Common myeloid progenitor, CD34-positive (primary cell): Measurements from ENCODE around the gene EME1.
"Not testable (repeated sequence)": the region's sequence is repeated elsewhere in the genome, so short reads cannot be mapped to it uniquely, and the experiment has no call there.

Source experiments
- CTCF ChIA-PET: fragments of 350-600 bp; sonication (Branson Sonifier 250); formaldehyde crosslinking; loops from one replicate; lab custom pipeline; 2021; ENCODE audit warnings: antibody characterized with exemption; lab: Charles Lee
- POLR2A ChIA-PET: fragments of 350-600 bp; sonication (Branson Sonifier 250); formaldehyde crosslinking; loops from one replicate; lab custom pipeline; 2021; ENCODE audit warnings: antibody characterized with exemption; lab: Charles Lee
- DNase-seq, 3 donors: peaks; one replicate each; pipeline versions ENCODE4 v3.0.0 to v3.0.0-alpha.2; 2013
- H3K27ac ChIP-seq, 2 experiments: 1 replicate in 1 of 2; 2 replicates in 1 of 2; pipeline ENCODE4 v1.7.0; 2013; ENCODE audit warnings: inconsistent platforms in 2 of 2, low read length in 2 of 2, mild to moderate bottlenecking in 2 of 2, low read depth in 1 of 2, moderate library complexity in 1 of 2; ENCODE audit not compliant: severe bottlenecking in 2 of 2, insufficient read depth in 1 of 2, poor library complexity in 1 of 2
- H3K27me3 ChIP-seq, 5 experiments: replicated peaks in 2 of 5; 1 replicate in 3 of 5; 2 replicates in 2 of 5; pipeline versions ENCODE4 v1.6.1 to v1.7.0; 2013; ENCODE audit warnings: low read length in 4 of 5, mild to moderate bottlenecking in 2 of 5, moderate library complexity in 2 of 5, inconsistent platforms in 1 of 5; ENCODE audit not compliant: insufficient read depth in 5 of 5, control insufficient read depth in 4 of 5
- H3K36me3 ChIP-seq, 4 experiments: 1 replicate in 2 of 4; 2 replicates in 2 of 4; pipeline versions ENCODE4 v1.6.1 to v1.7.0; 2013; ENCODE audit warnings: low read length in 3 of 4, control low read depth in 1 of 4, mild to moderate bottlenecking in 1 of 4; ENCODE audit not compliant: control insufficient read depth in 4 of 4, insufficient read depth in 4 of 4
- H3K4me1 ChIP-seq, 4 experiments: 1 replicate in 3 of 4; 2 replicates in 1 of 4; pipeline versions ENCODE4 v1.6.1 to v1.7.1; 2013; ENCODE audit warnings: low read length in 3 of 4, mild to moderate bottlenecking in 3 of 4, control low read depth in 1 of 4, inconsistent platforms in 1 of 4, moderate library complexity in 1 of 4; ENCODE audit not compliant: control insufficient read depth in 4 of 4, insufficient read depth in 4 of 4; ENCODE audit errors: control extremely low read depth in 1 of 4
- H3K4me3 ChIP-seq, 7 experiments: 1 replicate in 4 of 7; 2 replicates in 3 of 7; pipeline versions ENCODE4 v1.5.1 to v1.7.0; 2013; ENCODE audit warnings: mild to moderate bottlenecking in 7 of 7, low read length in 6 of 7, moderate library complexity in 6 of 7, inconsistent platforms in 2 of 7, low read depth in 2 of 7, control low read depth in 1 of 7; ENCODE audit not compliant: insufficient read depth in 4 of 7, control insufficient read depth in 1 of 7; ENCODE audit errors: extremely low read depth in 1 of 7
- H3K9me3 ChIP-seq, 5 experiments: 1 replicate in 4 of 5; 2 replicates in 1 of 5; pipeline versions ENCODE4 v1.6.1 to v1.7.1; 2013; ENCODE audit warnings: low read length in 4 of 5, mild to moderate bottlenecking in 2 of 5, inconsistent platforms in 1 of 5, low read depth in 1 of 5, moderate library complexity in 1 of 5; ENCODE audit not compliant: control insufficient read depth in 4 of 5, insufficient read depth in 2 of 5; ENCODE audit errors: control extremely low read depth in 1 of 5
- WGBS: methylation state at CpG from one replicate; pipeline ENCODE4 v1.1.5; 2013; ENCODE audit not compliant: insufficient coverage; 5-methylcytosine and 5-hydroxymethylcytosine counted together

EME1 gene

GRCh38 chr17:50330151-50330775 lies 42.8 kb upstream of the EME1 start:
- H3K36me3 ChIP-seq, result no peaks in the 10 kb centered on the region
- no peaks in the 10 kb centered on the region for H3K9me3 ChIP-seq
- H3K27me3 ChIP-seq, result peaks cover 0 to 2% (median 0%) of the 10 kb centered on the region in 5 experiments
- H3K4me1 ChIP-seq, result peaks cover 0 to 6% (median 4%) of the 10 kb centered on the region in 4 experiments
- H3K27ac ChIP-seq, result no peak overlapping the region
- DNase-seq, result no peak
- WGBS, result 97% methylated on average over 10 of the region's 11 CpGs
- ChIA-PET POLR2A (no interaction called here), CTCF (interaction anchor here (0.7 to 2.7 kb wide), 4 partner anchors 24 to 186 kb away, joined by 3 to 11 read pairs (median 3); no protein-coding TSS in a partner anchor)
- H3K4me3 ChIP-seq, result no peak overlapping the region

GRCh38 chr17:50331085-50331791 lies 41.8 kb upstream of the EME1 start:
- no peak overlapping the region for H3K27ac ChIP-seq
- ChIA-PET POLR2A (no interaction called here), CTCF (interaction anchor here (0.7 to 2.7 kb wide), 4 partner anchors 22 to 187 kb away, joined by 3 to 11 read pairs (median 3); no protein-coding TSS in a partner anchor)
- 92% methylated on average over 4 of the region's 4 CpGs for WGBS
- H3K27me3 ChIP-seq, result peaks cover 0 to 2% (median 0%) of the 10 kb centered on the region in 5 experiments
- H3K4me3 ChIP-seq, result no peak overlapping the region
- H3K9me3 ChIP-seq, result no peaks in the 10 kb centered on the region
- no peaks in the 10 kb centered on the region for H3K36me3 ChIP-seq
- DNase-seq, result no peak
- peaks cover 0 to 6% (median 4%) of the 10 kb centered on the region in 4 experiments for H3K4me1 ChIP-seq

- no peak overlapping the region for H3K27ac ChIP-seq
- H3K9me3 ChIP-seq, result no peaks in the 10 kb centered on the region
- H3K27me3 ChIP-seq, result peaks cover 0 to 2% (median 0%) of the 10 kb centered on the region in 5 experiments
- H3K4me3 ChIP-seq, result no peak overlapping the region
- no peak for DNase-seq
- ChIA-PET CTCF (interaction anchor here (0.9 to 2.7 kb wide), 3 partner anchors 9 to 35 kb away, joined by 3 to 11 read pairs (median 3); no protein-coding TSS in a partner anchor), POLR2A (no interaction called here)
- WGBS, result 76% methylated on average over 5 of the region's 6 CpGs
- peaks cover 0 to 6% (median 4%) of the 10 kb centered on the region in 4 experiments for H3K4me1 ChIP-seq
- no peaks in the 10 kb centered on the region for H3K36me3 ChIP-seq
These were observed 40.8 kb upstream of the EME1 start for GRCh38 chr17:50332196-50332595.

- H3K4me1 ChIP-seq, H3K9me3 ChIP-seq, H3K27ac ChIP-seq, H3K27me3 ChIP-seq, H3K36me3 ChIP-seq, CTCF ChIA-PET, POLR2A ChIA-PET, DNase-seq: not testable (repeated sequence)
- WGBS, result 63% methylated on average over 4 of the region's 14 CpGs
- peak overlapping the region in 1 of 7 experiments; percentile 61 for H3K4me3 ChIP-seq
These were observed 39.6 kb upstream of the EME1 start for GRCh38 chr17:50333291-50334057.

- H3K27me3 ChIP-seq, result no peaks in the 10 kb centered on the region
- ChIA-PET POLR2A (no interaction called here), CTCF (no interaction called here)
- H3K4me3 ChIP-seq, result no peak overlapping the region
- no peak overlapping the region for H3K27ac ChIP-seq
- no peaks in the 10 kb centered on the region for H3K36me3 ChIP-seq
- DNase-seq, result no peak
- H3K4me1 ChIP-seq, result peaks cover 0 to 6% (median 4%) of the 10 kb centered on the region in 4 experiments
- peaks cover 2 to 16% (median 3%) of the 10 kb centered on the region in 5 experiments for H3K9me3 ChIP-seq
- no CpG with 5 or more reads among the region's 2 CpGs for WGBS
These were observed 35.1 kb upstream of the EME1 start for GRCh38 chr17:50337956-50338355.

GRCh38 chr17:50338645-50339044 lies 34.4 kb upstream of the EME1 start:
- Histone ChIP-seq H3K27ac (no peak overlapping the region), H3K4me1 (peaks cover 0 to 2% (median 0%) of the 10 kb centered on the region in 4 experiments), H3K27me3 (no peaks in the 10 kb centered on the region), H3K9me3 (peaks cover 2 to 16% (median 3%) of the 10 kb centered on the region in 5 experiments), H3K4me3 (no peak overlapping the region), H3K36me3 (no peaks in the 10 kb centered on the region)
- CTCF ChIA-PET, result no interaction called here
- no peak for DNase-seq
- POLR2A ChIA-PET, result interaction anchor here (0.7 kb wide), 1 partner anchor 201 kb away, joined by 3 read pairs; no protein-coding TSS in a partner anchor
